EH (cell line): Measurements from ENCODE around the gene INAFM2.

Experiments
- DNase-seq: peaks from one replicate; pipeline ENCODE4 v3.0.0-alpha.2; 2015; ENCODE audit warnings: low read depth

INAFM2 gene

GRCh38 chr15:40344631-40345120 is 21.2 kb downstream of the INAFM2 start:
- peak; percentile 84 for DNase-seq

DNA sequence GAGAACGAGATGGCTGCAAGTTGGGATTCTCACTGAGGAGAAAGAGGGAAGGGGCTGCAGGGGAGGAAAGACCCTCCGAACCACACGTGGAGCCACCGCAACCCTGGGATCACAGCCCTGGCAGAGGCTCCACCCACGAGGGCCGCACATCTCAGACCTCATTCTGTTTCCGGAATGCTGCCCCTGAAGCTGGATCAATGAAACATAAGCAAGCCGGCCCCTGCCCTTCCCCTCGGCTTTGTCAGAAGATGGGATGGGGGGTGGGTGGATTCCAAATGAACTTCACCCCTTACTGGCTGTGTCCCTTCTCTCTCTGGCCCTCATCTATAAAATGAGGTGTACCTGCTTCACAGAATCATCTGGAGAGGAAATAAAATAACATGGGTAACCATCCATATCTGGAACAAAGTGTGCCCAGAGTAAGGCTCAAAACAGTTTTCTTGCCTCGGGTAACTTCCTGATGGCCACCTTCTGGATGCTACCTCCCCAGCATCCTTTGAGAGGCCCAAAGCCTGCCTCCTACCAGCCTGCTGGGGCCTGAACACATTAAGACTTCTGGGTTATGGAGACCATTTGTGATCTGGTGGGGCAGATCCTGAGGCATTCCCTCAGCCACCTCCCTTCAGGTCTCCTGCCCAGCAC is 21.9 kb downstream of the INAFM2 start:
- DNase-seq = no peak

DNA sequence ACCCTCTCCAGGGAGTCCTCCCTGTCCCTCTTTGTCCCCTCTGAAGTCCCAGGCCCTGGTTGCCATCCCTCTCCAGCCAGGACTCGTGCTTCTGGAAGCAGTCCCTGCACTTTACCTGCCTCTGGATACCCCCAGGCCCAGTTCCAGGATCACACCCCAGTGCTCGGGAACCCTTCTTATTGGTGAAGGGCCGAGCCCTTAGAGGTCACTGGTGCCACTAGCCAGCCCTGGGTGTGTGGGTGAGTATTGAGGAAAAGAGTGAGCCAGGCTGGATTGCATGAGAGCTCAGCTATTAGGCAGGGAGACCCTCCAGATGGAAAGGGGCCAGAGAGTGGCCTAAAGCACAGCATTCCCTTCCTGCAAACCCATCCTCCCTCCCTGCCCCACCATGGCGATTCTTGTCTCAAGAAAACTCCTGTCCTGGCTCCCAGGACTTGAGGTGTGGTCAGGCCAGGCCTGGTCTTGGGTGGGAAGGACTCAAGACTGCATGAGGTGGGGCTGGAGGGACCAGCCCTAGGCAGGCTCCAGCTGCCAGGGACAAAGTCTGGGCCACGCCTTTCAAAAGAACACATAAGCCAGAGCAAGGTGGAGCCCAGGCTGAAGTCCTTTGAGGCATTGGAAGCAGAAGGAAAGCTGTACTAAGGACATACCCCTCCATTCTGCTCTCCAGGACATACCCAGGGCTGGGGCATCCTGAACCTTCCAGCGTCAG is 22.5 kb downstream of the INAFM2 start:
- DNase-seq = no peak

- DNase-seq = no peak
These were observed 23.4 kb downstream of the INAFM2 start for GRCh38 chr15:40346579-40347558.

DNA sequence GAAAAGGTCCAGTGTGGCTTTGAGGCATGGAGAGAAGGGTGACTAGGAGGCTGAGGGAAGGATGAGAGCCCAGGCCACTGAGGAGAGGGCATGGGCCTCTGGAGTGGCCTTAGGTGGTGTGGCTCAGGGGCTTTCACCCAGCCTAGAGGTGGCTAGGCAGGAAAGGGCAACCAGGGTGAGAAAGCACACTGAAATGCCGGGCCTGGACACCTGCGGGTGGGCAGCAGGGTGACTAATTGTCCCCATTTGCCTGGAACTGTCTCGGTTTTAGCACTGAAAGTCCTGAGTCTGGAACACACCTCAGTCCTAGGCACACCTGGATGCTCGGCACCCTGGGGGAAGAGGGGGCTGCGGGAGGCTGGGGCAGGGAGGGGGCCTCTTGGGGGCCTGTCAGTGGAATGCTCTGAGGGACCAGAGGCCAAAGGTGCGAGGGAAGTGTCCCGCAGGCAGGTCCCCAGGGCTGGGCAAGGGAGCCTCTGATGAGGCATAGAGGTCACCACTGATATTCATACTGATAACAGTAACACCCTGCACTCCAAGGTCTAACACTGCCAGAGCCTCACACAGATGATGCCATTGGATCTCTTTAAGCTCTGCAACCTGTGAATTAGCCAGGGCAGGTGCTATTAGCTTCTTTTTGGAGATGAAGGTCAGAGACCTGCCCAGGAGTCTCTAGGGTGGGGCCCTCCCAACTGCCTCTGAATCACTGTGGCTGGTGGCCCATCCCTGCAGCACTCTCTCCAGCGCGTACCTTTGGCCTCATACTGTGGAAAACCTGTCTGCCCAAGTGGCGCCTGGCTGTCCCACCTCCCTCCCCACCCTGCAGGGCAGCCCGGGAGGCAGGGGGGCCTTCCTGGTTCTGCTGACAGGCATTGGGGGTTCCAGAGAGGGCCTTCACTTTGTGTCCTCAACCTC is 24.3 kb downstream of the INAFM2 start:
- DNase-seq = no peak

GRCh38 chr15:40348474-40348870 is 25.0 kb downstream of the INAFM2 start:
- no peak for DNase-seq

DNA sequence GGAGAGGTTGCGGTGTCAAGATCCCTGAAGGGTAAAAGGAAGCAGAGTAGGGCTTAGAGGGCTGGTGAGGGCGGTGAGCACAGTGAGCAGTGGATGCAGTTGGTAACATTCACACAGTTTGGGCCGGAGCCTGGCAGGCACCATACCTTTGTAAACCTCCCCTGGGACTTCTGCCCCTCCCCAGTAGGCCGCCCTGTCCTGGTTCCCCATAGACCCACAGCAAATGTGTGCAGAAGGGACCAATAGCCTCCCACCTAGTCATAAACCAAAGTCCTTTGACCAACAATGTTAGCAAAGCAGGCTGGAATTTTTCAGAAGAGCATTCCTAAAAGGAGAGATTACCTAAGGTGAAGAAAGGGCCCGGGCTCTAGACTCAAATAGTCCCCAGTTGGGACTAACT is 25.7 kb downstream of the INAFM2 start:
- no peak for DNase-seq

DNA sequence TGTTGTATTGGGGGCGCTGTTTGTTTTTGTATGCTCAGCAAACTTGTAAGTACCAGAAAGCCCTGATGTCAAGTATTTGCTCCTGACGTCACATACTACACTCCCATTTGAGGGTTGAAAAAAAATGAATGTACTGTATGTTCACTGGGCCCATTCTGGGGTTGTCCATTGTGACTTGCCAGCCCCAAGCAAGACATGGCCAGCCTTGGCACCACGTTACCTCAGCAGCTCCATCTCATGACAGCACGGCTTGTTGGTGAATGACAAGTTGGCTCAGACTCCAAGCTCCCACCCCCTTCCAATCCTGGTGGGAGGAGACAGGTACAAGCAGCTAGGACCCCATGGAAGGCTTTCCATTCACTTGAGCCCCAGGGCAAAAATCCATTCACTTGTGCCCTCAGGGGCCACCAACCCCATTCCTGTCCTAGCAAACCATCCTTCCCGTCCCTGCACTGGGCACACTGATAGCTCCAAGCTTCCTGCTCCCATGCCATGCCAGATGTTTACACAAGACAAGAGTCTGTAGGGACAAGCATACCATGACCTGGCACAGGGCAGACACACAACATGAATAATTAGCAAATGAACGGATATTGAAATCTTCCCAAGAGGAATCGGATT is 28.9 kb downstream of the INAFM2 start:
- no peak for DNase-seq

DNA sequence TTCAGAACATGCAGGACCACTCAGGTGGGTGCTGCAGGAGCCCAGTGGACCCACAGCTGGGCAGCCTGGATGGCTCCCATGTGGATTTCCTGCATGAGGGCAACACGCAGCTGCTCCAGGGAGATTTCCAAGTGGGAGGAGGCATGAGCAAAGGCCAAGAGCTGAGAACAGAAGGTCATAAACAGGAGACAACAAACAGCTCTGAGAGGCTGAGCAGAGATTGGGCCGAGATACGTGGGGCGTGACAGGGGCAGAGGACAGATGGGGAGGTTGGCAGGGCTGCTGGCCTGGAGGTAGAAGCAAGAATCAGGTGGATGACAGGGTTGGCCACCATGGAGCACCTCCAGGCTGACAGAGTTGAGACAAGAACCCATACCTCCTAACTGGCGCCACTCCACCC is 30.2 kb downstream of the INAFM2 start:
- no peak for DNase-seq

DNA sequence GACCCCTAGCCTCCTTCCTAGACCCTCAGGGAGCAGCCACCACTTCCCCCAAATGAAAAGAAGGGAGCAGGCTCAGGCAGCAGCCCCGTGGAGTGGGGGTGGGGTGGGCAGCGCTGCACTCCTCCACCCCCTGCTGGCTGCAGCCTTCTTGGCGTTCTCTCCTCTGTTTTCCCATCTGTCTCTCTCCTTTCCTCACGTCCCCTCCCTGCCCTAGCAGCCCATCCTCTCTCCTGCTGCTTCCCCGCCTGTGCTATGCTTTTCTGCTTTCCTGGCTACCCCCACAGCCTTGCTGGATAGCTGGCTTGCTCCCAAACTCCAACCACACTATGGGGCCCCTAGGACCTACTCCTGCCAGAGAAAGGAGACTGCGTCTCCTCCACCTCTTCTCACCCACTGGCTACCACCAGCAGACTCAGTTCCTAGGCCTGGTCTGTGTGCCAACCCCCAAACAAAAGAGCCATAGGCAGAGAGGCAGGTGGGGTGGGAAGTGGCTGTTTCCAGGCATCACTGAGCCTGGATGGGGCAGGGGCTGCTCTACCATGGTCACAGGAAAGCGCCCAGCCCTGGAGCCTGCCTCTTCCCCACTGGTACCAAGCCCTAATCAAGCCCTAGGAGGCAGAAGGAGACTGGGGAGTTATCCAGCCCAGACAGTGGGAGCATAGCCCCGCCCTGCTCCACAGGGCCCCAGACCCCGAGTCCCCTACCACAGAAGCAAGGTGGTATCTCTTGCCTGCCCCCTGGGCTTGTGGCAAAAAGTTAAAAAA is 31.1 kb downstream of the INAFM2 start:
- peak; percentile 65 for DNase-seq

DNA sequence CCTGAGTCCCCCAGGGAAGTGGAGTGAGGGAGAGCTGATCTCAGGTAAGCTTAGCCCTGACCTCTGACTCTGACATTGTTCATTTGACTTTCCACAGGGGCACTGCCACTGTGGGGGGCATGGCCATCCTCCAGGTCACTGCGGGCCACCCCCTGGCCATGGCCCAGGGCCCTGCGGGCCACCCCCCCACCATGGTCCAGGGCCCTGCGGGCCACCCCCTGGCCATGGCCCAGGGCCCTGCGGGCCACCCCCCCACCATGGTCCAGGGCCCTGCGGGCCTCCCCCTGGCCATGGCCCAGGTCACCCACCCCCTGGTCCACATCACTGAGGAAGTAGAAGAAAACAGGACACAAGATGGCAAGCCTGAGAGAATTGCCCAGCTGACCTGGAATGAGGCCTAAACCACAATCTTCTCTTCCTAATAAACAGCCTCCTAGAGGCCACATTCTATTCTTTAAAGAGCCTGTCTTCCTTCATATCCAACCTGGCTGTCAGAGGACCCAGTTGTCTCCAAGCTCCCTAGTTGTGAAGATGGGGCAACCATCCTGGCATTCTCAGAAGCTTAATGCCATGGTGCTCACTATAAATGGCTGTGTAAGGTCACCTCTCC is 32.6 kb downstream of the INAFM2 start:
- peak; percentile 21 for DNase-seq

DNA sequence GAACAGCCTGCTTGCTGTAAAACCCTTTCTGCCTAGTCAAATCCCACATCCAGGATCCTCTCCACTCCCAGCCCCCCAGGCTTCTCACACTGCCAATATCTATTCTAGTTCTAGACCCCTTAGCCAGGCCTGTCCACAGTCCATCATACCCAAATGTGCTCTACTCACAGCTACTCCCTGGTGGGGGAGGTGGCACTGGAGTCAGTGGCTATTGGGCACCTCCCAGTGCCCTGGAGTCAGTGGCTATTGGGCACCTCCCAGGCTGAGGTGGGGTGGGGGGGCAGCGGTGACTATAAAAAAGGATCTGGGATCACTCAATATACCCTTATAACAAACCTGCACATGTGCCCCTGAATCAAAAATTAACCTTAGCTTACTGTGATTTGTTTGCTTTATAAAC is 33.8 kb downstream of the INAFM2 start:
- no peak for DNase-seq

- DNase-seq = peak; percentile 86
These were observed 34.4 kb downstream of the INAFM2 start, which contains the start of gene DISP2 for GRCh38 chr15:40357723-40358470. Gene DISP2 (plus strand): TSS chr15:40358219. CDS start chr15:40358322, 103 bp downstream.

- no peak for DNase-seq
These were observed 35.2 kb downstream of the INAFM2 start for GRCh38 chr15:40358471-40359353.

GRCh38 chr15:40360015-40360414 is 36.5 kb downstream of the INAFM2 start:
- no peak for DNase-seq

DNA sequence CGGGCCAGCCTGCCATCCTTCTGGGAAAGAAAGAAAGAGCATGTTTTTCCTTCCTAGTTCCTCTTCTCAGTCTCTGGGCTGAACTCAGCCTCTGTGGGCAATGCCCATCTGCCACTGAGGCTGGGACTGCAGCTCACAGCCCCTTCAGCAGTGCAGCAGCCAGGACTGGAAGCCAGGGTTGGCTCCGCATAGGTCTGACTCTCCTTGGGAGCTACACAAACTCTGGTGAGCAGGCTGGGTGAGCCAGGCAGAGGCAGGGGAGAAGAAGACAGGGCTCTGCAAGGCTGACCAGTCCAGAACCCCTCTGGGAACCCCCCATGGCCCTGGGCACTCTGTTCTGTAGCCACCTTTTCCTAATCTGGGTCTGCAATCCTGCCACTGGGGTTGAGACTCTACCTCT is 38.1 kb downstream of the INAFM2 start:
- no peak for DNase-seq

DNA sequence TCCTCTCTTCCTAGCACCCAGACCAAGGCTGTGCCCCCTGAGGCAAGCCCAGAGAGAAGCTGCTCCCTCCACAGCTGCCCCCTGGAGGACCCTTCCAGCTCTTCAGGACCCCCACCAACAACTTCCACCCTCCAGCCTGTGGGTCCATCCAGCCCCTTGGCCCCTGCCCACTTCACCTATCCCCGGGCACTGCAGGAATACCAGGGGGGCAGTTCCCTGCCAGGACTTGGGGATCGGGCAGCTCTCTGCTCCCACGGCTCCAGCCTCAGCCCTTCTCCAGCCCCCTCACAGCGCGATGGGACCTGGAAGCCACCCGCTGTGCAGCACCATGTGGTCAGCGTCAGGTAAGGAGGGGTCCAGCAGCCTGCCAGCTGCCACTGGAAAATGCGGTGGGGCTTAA is 40.1 kb downstream of the INAFM2 start:
- no peak for DNase-seq

DNA sequence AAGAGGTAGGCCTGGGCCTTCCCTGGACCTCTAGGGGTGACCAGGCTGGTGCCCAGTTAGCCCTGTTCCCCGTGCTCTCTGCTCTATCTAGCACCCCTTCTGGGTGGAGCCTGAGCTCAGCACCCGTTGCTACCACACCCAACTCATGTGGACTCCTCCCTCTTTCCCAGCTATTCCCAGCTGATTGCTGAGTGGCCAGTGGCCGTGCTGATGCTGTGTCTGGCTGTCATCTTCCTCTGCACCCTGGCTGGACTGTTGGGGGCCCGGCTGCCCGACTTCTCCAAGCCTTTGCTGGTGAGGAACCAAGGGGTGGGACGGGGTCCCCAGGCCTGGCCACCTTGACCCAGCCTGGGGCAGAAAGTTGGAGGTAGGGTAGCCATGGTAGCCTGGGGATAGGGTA is 40.8 kb downstream of the INAFM2 start:
- DNase-seq = no peak
